Loucy (cell line): ENCODE results near the gene CFAP54.

Experiments
- H2AFZ ChIP-seq: fragments of 200-600 bp; sonication (generic); 2 replicates; pipeline ENCODE4 v1.6.0; 2016; ENCODE audit warnings: antibody characterized with exemption, mild to moderate bottlenecking, low read length, moderate library complexity
- H3F3A ChIP-seq: fragments of 200-600 bp; 2 replicates; pipeline ENCODE4 v1.6.0; 2016; ENCODE audit warnings: antibody characterized with exemption, low read depth, mild to moderate bottlenecking
- H3K27me3 ChIP-seq: fragments of 200-600 bp; sonication (generic); 2 replicates; pipeline ENCODE4 v1.6.1; 2014; ENCODE audit warnings: low read length, mild to moderate bottlenecking; ENCODE audit not compliant: insufficient read depth, poor library complexity, severe bottlenecking
- H3K36me3 ChIP-seq: fragments of 200-600 bp; sonication (generic); 2 replicates; pipeline ENCODE4 v1.6.1; 2016; ENCODE audit warnings: low read length; ENCODE audit not compliant: insufficient read depth
- H3K4me1 ChIP-seq: fragments of 200-600 bp; sonication (generic); 2 replicates; pipeline ENCODE4 v1.5.1; 2014; ENCODE audit warnings: low read length, mild to moderate bottlenecking; ENCODE audit not compliant: insufficient read depth, poor library complexity, severe bottlenecking
- H3K4me2 ChIP-seq: fragments of 200-600 bp; sonication (generic); 2 replicates; pipeline ENCODE4 v1.6.0; 2014; ENCODE audit warnings: antibody characterized with exemption, low read length, low read depth, mild to moderate bottlenecking; ENCODE audit not compliant: poor library complexity, severe bottlenecking
- H3K4me3 ChIP-seq: fragments of 200-600 bp; sonication (generic); 2 replicates; pipeline ENCODE4 v1.5.1; 2014; ENCODE audit warnings: low read length, mild to moderate bottlenecking, mixed read lengths; ENCODE audit not compliant: poor library complexity, severe bottlenecking
- H3K79me2 ChIP-seq: fragments of 200-600 bp; sonication (generic); 2 replicates; pipeline ENCODE4 v1.6.1; 2014; ENCODE audit warnings: low read length; ENCODE audit not compliant: insufficient read depth
- H3K9ac ChIP-seq: fragments of 200-600 bp; sonication (generic); 2 replicates; pipeline ENCODE4 v1.6.0; 2014; ENCODE audit warnings: mild to moderate bottlenecking, low read depth, low read length, moderate library complexity; ENCODE audit not compliant: poor library complexity, severe bottlenecking
- H3K9me2 ChIP-seq: fragments of 200-600 bp; sonication (generic); replicated peaks from 2 replicates; pipeline ENCODE4 v1.6.1; 2016; ENCODE audit warnings: low read depth, low read length, mixed read lengths
- H3K9me3 ChIP-seq: fragments of 200-600 bp; sonication (generic); 2 replicates; pipeline ENCODE4 v1.6.1; 2014; ENCODE audit warnings: mild to moderate bottlenecking, antibody characterized with exemption, low read length, low read depth; ENCODE audit not compliant: insufficient read depth
- H4K20me1 ChIP-seq: fragments of 200-600 bp; sonication (generic); 2 replicates; pipeline ENCODE4 v1.6.0; 2014; ENCODE audit warnings: antibody characterized with exemption, low read length, mild to moderate bottlenecking; ENCODE audit not compliant: insufficient read depth, poor library complexity, severe bottlenecking
- CTCF ChIP-seq: fragments of 200-600 bp; sonication (generic); conservative IDR thresholded peaks from 2 replicates; pipeline ENCODE4 v1.5.1; 2014; ENCODE audit warnings: mild to moderate bottlenecking, antibody characterized with exemption, low read length
- EZH2phosphoT487 ChIP-seq: fragments of 200-600 bp; IDR thresholded peaks from 2 replicates; pipeline ENCODE4 v1.6.1; 2018; ENCODE audit warnings: antibody characterized with exemption, mild to moderate bottlenecking, moderate library complexity, borderline replicate concordance

Gene CFAP54

DNA sequence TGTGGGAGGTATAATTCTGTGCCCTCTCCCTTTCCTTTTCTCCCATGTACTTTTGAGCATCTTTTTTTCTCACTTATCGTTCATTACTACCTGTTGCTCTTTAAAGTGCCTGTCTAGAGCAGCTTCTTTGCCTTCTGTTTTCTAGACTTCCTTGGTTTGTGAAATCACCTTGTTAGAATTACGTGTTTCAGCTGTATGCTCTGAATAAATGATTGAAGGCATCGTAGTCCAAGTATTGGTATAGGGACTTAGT lies 419.0 kb downstream of the CFAP54 start:
- Histone ChIP-seq H3K4me3 (peak overlapping the region; percentile 95), H3F3A (no peaks in the 10 kb centered on the region; the same call in 1 of the 2 replicates), H3K9me3 (no peaks in the 10 kb centered on the region), H2AFZ (no peak overlapping the region), H3K9me2 (no peaks in the 10 kb centered on the region), H3K4me1 (peaks cover 54% of the 10 kb centered on the region), H3K9ac (peak overlapping the region; percentile 94), H3K27me3 (no peaks in the 10 kb centered on the region), H3K36me3 (no peaks in the 10 kb centered on the region), H3K79me2 (peaks cover 58% of the 10 kb centered on the region), H3K4me2 (peak overlapping the region; percentile 92), H4K20me1 (peaks cover 34% of the 10 kb centered on the region)
- no peak for TF ChIP-seq CTCF
- TF ChIP-seq EZH2phosphoT487, result no peak

DNA sequence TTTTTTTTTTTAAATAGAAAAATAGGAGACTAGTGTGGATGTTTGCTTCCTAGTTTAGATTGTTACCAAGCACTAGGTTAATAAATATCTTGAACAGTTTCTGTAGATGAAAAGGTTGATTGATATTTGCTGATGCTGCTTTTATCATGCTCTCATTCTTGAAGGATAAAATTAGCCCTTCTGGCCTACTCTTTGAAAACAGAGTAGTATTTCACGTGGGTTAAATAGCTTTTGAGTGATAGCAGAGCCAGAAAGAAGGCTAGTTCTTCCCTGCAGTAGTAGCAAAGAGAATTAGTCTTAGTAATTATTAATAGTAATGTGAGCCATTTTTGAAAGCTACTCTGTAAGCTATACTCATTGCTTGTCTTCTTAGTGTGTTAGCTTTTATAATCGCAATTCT lies 422.9 kb downstream of the CFAP54 start:
- H3K9ac ChIP-seq, result no peak overlapping the region
- no peaks in the 10 kb centered on the region for H3K9me2 ChIP-seq
- H3K36me3 ChIP-seq, result no peaks in the 10 kb centered on the region
- H3K4me1 ChIP-seq, result peaks cover 53% of the 10 kb centered on the region
- H3K4me2 ChIP-seq, result peak overlapping the region; percentile 92
- peaks cover 41% of the 10 kb centered on the region for H4K20me1 ChIP-seq
- no peaks in the 10 kb centered on the region for H3K9me3 ChIP-seq
- H3K27me3 ChIP-seq, result no peaks in the 10 kb centered on the region
- H3K79me2 ChIP-seq, result peaks cover 86% of the 10 kb centered on the region
- no peak overlapping the region for H2AFZ ChIP-seq
- H3F3A ChIP-seq, result no peaks in the 10 kb centered on the region
- TF ChIP-seq CTCF (no peak), EZH2phosphoT487 (no peak)
- peak overlapping the region; percentile 19 for H3K4me3 ChIP-seq

DNA sequence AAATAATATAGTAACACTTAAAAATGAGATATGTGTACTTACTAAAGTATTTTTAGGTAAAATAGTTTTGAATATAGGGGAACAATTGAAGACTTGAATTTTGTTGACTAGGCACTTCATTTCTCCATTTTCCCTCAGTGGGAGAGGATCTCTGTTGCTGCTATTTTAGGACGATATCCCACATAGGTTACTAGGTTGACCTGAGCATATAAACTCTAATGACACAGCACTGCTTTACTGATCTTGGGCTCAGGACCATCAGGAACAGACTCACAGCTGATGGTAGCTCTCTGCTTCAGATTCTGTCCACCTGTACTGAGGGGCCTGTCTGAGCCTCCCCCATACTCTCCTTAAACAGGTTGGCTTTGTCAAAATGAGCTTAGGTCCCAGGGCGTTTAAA lies 423.6 kb downstream of the CFAP54 start:
- Histone ChIP-seq H3K4me1 (peaks cover 51% of the 10 kb centered on the region), H3K4me2 (peak overlapping the region; percentile 92), H3K27me3 (no peaks in the 10 kb centered on the region), H3K9me3 (no peaks in the 10 kb centered on the region), H2AFZ (no peak overlapping the region), H3K79me2 (peaks cover 84% of the 10 kb centered on the region), H3K9me2 (no peaks in the 10 kb centered on the region), H3K36me3 (no peaks in the 10 kb centered on the region), H3F3A (no peaks in the 10 kb centered on the region), H3K4me3 (peak overlapping the region; percentile 19), H4K20me1 (peaks cover 41% of the 10 kb centered on the region), H3K9ac (no peak overlapping the region)
- TF ChIP-seq EZH2phosphoT487, result no peak
- no peak for TF ChIP-seq CTCF
